H1 (cell line): ENCODE results near the gene ACTG2. TPM values are rescaled to one million over a fixed set of nuclear protein-coding genes. Genes with fewer than 3 reads are reported as not detected.

Source experiments
- ASH2L ChIP-seq: fragments of 200-600, 300-600 bp; sonication (generic); IDR thresholded peaks from one replicate; pipeline ENCODE4 v1.7.1; 2017; ENCODE audit warnings: low read length
- CREB1 ChIP-seq: IDR thresholded peaks from 2 replicates; pipeline ENCODE4 v1.6.1; 2012; ENCODE audit warnings: inconsistent platforms
- FOSL1 ChIP-seq: IDR thresholded peaks from 2 replicates; pipeline ENCODE4 v1.6.1; 2011; ENCODE audit warnings: mild to moderate bottlenecking, low read depth, low read length, moderate library complexity; ENCODE audit not compliant: insufficient read depth
- JUN ChIP-seq: IDR thresholded peaks from 2 replicates; pipeline ENCODE4 v1.6.1; 2011; ENCODE audit warnings: low read depth, mild to moderate bottlenecking, improper control_type of control experiment, low read length
- JUND ChIP-seq: IDR thresholded peaks from 2 replicates; pipeline ENCODE4 v1.6.1; 2011; ENCODE audit warnings: mild to moderate bottlenecking, improper control_type of control experiment, low read length
- PHF8 ChIP-seq: fragments of 200-600 bp; sonication (generic); conservative IDR thresholded peaks from 2 replicates; pipeline ENCODE4 v1.7.1; 2012; ENCODE audit warnings: low read depth, mild to moderate bottlenecking, inconsistent platforms, low read length, moderate library complexity
- POU5F1 ChIP-seq: IDR thresholded peaks from 2 replicates; pipeline ENCODE4 v1.6.1; 2011; ENCODE audit warnings: low read depth, mild to moderate bottlenecking, low read length, moderate library complexity
- SP1 ChIP-seq: IDR thresholded peaks from 2 replicates; pipeline ENCODE4 v1.6.1; 2011; ENCODE audit warnings: low read depth, low read length
- SUZ12 ChIP-seq: fragments of 200-600 bp; sonication (generic); IDR thresholded peaks from 2 replicates; pipeline ENCODE4 v1.6.1; 2012; ENCODE audit warnings: mild to moderate bottlenecking, inconsistent platforms, low read length, moderate library complexity, mixed read lengths
- TAF1 ChIP-seq: IDR thresholded peaks from 2 replicates; pipeline ENCODE4 v1.6.1; 2011; ENCODE audit warnings: mild to moderate bottlenecking, low read depth, low read length
- TAF7 ChIP-seq: optimal IDR thresholded peaks from 2 replicates; pipeline ENCODE3; 2011; ENCODE audit warnings: low read depth, mild to moderate bottlenecking, inconsistent platforms, low read length, moderate library complexity, borderline replicate concordance
- TBP ChIP-seq: IDR thresholded peaks from 2 replicates; pipeline ENCODE4 v1.6.1; 2011; ENCODE audit warnings: low read depth, low read length, improper control_type of control experiment
- polyA plus RNA-seq, 7 experiments: library from polyadenylated mRNA; depleted of rRNA in 3 of 7; stranded (reverse) in 5 of 7; unstranded in 2 of 7; fragments of >200 nt in 5 of 7; fragments of 200-250 nt in 2 of 7; gene quantifications; 1 replicate in 5 of 7; 2 replicates in 1 of 7; 4 replicates in 1 of 7; pipeline versions ENCODE4 v1.2.1 to v1.2.3, GENCODE V29; 2011 to 2013; ENCODE audit warnings: missing spikeins in 2 of 7, mixed read lengths in 2 of 7
- total RNA-seq: library from RNA; stranded (reverse); fragmentation: NEBNext Ultra II Directional; extraction: Animal tissue kit (Norgen Biotek cat#: 25700); gene quantifications from 2 replicates; pipeline ENCODE4 v1.2.1, GENCODE V29; 2021
- TF ChIP-seq, protein P1 (sequence below): fragments of 300-600 bp; sonication (generic); IDR thresholded peaks from 2 replicates; pipeline ENCODE4 v1.7.1; 2012; ENCODE audit warnings: low read length, moderate library complexity, mild to moderate bottlenecking, inconsistent platforms; ENCODE audit not compliant: insufficient replicate concordance

The ACTG2 gene
- total and polyA plus RNA-seq, 2 of the 8 experiments (the other 6 are each of a cell fraction or from before 2014, with no cell fraction given) = 6.2 to 13.7 TPM

DNA sequence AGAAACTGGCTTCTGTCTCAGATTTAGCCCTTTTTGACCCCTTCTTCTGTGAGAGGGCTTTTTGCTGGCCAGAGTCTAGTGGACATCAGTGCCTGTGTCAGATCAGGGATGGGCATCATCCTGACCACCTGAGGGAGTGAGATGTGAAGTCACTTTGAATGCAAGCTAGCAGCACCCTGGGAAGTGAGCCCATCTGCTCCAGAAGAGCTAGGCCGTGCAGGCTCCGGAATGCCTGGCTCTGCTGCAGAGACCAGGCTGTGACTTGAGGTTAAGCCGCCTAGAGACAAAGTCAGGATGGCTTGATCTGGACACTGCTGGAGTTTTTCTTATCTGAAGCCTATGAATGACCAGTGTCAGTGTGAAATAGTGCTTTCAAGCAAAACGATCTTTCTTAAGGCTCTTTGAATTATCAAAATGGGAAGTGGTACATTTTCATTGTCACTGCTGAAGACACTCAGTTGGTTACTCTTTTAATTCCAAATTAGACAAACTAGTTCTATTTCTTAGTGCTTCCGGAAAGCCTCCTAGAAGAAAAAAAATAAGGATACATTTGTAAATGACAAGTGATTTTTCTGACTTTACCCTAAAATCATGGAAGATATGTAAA lies 54.7 kb downstream of the ACTG2 start (continued):
- TF ChIP-seq, protein P1, sequence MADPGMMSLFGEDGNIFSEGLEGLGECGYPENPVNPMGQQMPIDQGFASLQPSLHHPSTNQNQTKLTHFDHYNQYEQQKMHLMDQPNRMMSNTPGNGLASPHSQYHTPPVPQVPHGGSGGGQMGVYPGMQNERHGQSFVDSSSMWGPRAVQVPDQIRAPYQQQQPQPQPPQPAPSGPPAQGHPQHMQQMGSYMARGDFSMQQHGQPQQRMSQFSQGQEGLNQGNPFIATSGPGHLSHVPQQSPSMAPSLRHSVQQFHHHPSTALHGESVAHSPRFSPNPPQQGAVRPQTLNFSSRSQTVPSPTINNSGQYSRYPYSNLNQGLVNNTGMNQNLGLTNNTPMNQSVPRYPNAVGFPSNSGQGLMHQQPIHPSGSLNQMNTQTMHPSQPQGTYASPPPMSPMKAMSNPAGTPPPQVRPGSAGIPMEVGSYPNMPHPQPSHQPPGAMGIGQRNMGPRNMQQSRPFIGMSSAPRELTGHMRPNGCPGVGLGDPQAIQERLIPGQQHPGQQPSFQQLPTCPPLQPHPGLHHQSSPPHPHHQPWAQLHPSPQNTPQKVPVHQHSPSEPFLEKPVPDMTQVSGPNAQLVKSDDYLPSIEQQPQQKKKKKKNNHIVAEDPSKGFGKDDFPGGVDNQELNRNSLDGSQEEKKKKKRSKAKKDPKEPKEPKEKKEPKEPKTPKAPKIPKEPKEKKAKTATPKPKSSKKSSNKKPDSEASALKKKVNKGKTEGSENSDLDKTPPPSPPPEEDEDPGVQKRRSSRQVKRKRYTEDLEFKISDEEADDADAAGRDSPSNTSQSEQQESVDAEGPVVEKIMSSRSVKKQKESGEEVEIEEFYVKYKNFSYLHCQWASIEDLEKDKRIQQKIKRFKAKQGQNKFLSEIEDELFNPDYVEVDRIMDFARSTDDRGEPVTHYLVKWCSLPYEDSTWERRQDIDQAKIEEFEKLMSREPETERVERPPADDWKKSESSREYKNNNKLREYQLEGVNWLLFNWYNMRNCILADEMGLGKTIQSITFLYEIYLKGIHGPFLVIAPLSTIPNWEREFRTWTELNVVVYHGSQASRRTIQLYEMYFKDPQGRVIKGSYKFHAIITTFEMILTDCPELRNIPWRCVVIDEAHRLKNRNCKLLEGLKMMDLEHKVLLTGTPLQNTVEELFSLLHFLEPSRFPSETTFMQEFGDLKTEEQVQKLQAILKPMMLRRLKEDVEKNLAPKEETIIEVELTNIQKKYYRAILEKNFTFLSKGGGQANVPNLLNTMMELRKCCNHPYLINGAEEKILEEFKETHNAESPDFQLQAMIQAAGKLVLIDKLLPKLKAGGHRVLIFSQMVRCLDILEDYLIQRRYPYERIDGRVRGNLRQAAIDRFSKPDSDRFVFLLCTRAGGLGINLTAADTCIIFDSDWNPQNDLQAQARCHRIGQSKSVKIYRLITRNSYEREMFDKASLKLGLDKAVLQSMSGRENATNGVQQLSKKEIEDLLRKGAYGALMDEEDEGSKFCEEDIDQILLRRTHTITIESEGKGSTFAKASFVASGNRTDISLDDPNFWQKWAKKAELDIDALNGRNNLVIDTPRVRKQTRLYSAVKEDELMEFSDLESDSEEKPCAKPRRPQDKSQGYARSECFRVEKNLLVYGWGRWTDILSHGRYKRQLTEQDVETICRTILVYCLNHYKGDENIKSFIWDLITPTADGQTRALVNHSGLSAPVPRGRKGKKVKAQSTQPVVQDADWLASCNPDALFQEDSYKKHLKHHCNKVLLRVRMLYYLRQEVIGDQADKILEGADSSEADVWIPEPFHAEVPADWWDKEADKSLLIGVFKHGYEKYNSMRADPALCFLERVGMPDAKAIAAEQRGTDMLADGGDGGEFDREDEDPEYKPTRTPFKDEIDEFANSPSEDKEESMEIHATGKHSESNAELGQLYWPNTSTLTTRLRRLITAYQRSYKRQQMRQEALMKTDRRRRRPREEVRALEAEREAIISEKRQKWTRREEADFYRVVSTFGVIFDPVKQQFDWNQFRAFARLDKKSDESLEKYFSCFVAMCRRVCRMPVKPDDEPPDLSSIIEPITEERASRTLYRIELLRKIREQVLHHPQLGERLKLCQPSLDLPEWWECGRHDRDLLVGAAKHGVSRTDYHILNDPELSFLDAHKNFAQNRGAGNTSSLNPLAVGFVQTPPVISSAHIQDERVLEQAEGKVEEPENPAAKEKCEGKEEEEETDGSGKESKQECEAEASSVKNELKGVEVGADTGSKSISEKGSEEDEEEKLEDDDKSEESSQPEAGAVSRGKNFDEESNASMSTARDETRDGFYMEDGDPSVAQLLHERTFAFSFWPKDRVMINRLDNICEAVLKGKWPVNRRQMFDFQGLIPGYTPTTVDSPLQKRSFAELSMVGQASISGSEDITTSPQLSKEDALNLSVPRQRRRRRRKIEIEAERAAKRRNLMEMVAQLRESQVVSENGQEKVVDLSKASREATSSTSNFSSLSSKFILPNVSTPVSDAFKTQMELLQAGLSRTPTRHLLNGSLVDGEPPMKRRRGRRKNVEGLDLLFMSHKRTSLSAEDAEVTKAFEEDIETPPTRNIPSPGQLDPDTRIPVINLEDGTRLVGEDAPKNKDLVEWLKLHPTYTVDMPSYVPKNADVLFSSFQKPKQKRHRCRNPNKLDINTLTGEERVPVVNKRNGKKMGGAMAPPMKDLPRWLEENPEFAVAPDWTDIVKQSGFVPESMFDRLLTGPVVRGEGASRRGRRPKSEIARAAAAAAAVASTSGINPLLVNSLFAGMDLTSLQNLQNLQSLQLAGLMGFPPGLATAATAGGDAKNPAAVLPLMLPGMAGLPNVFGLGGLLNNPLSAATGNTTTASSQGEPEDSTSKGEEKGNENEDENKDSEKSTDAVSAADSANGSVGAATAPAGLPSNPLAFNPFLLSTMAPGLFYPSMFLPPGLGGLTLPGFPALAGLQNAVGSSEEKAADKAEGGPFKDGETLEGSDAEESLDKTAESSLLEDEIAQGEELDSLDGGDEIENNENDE = no peak
- TF ChIP-seq SP1 = no peak
- no peak for TF ChIP-seq ASH2L
- no peak for TF ChIP-seq JUN
- no peak for TF ChIP-seq TAF1
- TF ChIP-seq POU5F1 = no peak
- TF ChIP-seq TBP = no peak
- no peak for TF ChIP-seq PHF8
- no peak for TF ChIP-seq CREB1
- TF ChIP-seq SUZ12 = no peak
- no peak for TF ChIP-seq TAF7
- TF ChIP-seq JUND = no peak
- no peak for TF ChIP-seq FOSL1
